GM19468 (cell line): ENCODE measurements around the gene HDAC4.

ENCODE experiments used
- ATAC-seq: cut with Tn5 transposase; IDR thresholded peaks from one replicate; pipeline ENCODE4 v1.9.1; 2021; ENCODE audit warnings: mild to moderate bottlenecking, moderate library complexity, moderate number of reproducible peaks; ENCODE audit not compliant: unreplicated experiment; ENCODE audit errors: extremely low read depth

HDAC4 gene

DNA sequence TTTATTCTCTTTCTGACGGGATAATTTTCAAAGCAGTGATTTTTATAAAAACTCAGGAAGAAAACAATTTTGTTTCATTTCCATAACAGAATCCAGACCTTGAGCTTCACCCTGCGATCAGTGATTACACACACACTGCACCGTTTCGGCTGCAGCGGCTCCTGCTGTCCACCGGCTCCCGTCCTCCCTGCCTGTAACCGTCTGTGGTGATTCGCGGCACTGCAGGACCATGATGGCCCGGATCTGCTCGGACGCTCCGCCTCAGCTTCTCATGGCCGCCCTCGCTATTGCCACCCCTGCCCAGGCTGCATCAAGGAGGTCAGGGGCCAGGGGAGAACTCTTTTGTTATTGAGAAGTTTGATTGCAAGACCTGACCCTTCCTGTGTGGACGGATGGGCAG lies 306.9 kb downstream of the HDAC4 start:
- ATAC-seq: no peak

GRCh38 chr2:239093542-239093941 lies 307.3 kb downstream of the HDAC4 start:
- ATAC-seq: no peak

- no peak for ATAC-seq
Measured at GRCh38 chr2:239092571-239093294, 308.1 kb downstream of the HDAC4 start.

DNA sequence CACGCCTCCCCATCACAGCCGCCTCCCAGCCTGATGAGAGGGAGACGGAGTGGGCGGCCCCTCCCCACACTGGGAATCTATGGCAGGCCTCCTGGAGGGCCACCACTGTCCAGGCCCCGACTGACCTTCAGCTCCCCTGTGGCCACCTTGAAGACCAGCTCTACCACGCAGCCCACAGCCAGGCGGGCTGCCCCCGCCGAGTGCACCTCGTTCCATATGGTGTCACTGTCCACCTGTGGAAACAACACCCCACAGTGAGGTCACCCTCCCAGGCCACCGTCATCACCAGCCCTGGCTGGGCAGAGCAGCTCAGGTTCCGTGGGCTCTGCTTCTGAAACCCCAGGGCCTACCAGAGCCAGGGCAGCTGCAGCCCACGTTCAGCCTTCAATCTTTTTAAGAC lies 310.9 kb downstream of the HDAC4 start:
- no peak for ATAC-seq

- no peak for ATAC-seq
Measured at GRCh38 chr2:239087046-239087710, 313.6 kb downstream of the HDAC4 start.

GRCh38 chr2:239086325-239087020 lies 314.3 kb downstream of the HDAC4 start:
- no peak for ATAC-seq

DNA sequence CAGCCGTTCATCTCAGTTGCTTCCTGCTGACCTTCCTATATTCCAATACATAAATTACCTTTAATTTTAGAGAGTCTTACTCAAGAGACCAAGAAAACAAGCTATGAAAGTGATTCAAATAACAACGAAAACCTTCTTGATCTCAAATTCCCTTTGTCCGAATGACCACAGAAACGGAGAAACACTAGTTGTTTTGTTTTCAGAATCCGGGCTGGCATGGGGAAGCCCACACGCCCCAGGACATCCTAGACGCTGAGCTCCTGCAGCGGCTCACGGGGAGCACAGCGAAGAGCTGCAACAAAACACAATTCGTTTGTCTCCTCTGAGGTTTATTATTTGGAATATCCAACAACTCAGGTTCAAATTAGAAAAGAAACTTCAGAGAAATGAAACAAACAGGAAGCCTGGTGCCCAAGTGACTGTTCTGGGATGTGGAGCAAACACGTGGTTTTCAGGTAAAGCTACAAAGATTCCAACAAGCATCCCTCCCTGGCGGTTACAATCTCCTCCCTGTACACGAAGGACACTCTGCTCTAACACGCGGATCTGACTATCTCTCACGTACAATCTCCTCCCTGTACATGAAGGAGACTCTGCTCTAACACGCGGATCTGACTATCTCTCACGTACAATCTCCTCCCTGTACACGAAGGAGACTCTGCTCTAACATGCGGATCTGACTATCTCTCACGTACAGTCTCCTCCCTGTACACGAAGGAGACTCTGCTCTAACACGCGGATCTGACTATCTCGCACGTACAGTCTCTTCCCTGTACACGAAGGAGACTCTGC lies 315.4 kb downstream of the HDAC4 start:
- no peak for ATAC-seq

GRCh38 chr2:239084007-239084406 lies 316.8 kb downstream of the HDAC4 start:
- no peak for ATAC-seq

- ATAC-seq: no peak
Measured at GRCh38 chr2:239082425-239082824, 318.4 kb downstream of the HDAC4 start.

GRCh38 chr2:239081622-239082021 lies 319.2 kb downstream of the HDAC4 start:
- ATAC-seq: no peak

DNA sequence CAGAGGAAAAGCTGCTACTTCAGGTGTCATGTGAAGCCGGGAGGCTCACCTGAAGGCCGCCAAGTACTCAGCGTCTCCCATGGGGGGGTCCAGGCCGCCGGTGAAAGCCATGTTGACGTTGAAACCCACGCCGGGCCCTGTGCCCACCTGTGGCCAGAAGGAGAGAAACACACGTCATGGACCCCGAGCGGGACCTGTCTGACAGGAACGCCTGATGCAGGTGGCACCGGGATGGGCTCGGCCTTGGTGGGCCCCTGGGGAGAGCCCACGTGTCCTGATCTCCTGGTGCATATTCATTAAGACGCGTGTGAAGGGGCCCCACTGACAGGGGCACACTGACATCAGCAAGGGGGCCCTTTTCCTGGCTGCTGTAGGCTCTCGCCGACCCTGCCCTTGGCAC lies 319.8 kb downstream of the HDAC4 start:
- no peak for ATAC-seq

DNA sequence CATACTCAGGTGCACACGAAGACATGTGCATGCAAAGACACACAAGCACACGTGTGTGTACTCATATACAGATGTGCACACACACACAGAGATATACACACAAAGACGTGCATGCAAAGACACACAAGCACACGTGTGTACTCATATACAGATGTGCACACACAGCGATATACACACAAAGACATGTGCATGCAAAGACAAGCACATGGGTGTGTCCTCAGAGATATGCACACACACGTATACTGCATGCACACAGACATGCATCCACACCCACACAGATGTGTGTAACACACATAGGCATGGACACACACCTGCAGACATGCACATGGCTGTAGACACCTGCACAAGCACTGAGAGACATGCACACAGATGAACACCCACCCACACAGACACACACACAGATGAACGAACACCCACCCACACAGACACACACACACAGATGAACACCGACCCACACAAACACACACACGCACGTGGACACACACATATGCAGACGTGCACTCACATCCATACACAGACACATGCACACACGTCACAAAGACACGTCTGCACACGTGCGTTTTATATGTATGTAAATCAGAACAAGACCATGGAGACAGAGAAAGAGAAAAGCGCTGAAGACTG lies 321.0 kb downstream of the HDAC4 start:
- no peak for ATAC-seq

- no peak for ATAC-seq
Measured at GRCh38 chr2:239078128-239078924, 322.5 kb downstream of the HDAC4 start.

- no peak for ATAC-seq
Measured at GRCh38 chr2:239077260-239077659, 323.6 kb downstream of the HDAC4 start.

GRCh38 chr2:239075918-239076758 lies 324.7 kb downstream of the HDAC4 start:
- ATAC-seq: no peak

DNA sequence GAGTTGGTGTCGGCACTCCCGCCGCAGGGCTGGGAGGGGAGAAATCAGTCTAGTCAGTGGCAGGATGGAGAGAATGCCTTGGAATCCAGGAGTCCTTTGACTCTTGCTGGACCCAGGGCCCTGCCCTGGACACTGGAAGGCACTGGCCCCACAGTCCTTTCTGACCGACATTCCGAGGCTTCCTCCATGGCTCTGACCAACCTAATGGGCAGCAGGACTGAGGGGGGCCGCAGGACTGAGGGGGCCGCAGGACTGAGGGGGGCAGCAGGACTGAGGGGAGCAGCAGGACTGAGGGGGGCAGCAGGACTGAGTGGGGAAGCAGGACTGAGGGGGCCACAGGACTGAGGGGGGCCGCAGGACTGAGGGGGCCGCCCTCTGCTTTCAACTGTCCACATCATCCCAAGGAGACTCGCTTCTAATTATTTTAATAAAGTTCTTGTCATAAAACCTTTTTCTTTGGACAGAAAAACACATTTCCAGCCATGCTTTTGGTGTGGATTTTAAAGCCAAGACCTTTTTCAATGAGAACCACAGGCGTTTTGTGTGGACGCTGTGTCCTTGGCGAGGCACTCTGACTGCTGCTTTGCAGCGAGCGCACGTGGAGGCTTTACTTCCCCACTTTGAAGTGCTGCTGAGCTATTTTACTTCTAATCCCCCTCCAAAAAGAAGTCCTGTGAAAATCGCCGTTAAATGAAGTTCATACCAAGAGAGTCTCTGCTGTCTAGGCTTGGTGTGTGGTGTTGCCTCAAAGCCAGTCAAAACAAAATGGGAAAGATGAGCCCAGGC lies 326.9 kb downstream of the HDAC4 start:
- no peak for ATAC-seq

DNA sequence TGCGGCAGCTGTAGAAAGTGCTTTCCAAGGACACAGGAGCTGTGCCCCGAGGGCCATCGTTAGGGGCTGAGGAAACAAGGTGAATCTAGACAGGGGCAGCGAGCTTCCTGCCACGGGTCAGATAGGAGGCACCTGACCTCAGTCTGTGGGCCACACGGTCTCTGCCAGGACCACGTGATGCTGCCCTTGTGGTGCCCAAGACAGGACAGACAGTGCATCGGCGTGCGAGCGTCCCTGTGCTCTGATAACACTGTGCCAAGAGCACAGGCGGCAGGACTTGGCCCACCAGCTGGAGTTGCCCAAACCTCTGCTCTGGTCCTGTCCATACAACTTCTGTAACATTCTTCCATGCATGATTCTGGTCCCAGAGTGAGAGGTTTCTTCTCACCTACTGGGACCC lies 327.6 kb downstream of the HDAC4 start:
- ATAC-seq: no peak

DNA sequence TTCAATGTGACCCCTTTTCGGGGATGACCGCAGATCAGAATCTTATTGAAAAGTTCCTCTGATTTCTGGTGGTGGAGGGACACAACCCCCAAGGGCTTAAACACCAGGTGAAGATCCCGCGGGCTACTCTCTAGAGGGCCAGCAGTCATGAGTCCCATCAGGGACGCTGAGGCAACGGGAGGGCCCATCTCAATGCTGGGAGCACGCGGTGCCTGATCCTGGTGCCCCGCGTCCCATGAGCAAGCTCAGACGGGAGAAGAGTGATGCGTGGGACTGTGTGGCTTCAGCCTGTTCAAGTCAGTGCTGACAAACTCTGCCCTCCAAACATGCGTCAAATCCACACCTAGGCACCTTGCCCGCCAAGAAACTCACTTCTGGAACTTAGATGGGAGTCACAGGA lies 328.0 kb downstream of the HDAC4 start:
- no peak for ATAC-seq
